ENCODE results near the gene HELQ. TPM values are rescaled to one million over a fixed set of nuclear protein-coding genes. Genes with fewer than 3 reads are reported as not detected.

HELQ gene
- polyA plus RNA-seq, 3 donors, result 7.0 to 11.3 (median 11.1) TPM

DNA sequence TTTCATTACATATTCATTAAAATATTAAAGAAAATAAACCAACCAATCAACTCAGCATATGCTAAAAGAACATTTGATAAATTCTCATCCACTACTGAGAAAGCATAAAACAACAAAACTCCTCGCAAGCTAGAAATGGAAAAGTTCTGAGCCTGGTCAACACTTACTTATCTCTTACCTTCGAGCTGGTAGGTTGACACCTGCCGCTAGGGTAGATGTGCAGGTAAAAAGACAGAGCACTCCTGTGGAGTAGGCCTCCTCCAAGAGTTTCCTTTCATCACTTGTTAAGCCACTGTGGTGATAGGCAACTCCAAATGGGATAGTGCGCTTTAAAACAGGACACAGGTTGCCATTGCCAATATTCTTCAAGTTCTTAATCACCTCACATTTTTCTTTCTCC lies 18.9 kb downstream of the HELQ start:
- H3K9ac ChIP-seq (ENCODE audit: insufficient read depth, low read length, poor library complexity, severe bottlenecking), result no peak overlapping the region
- Mint-ChIP-seq H3K4me1 (no peaks in the 10 kb centered on the region), H3K27me3 (ENCODE audit: low read depth in 3 of 3) (no peaks in the 10 kb centered on the region), H3K9me3 (peaks cover 0 to 4% (median 0%) of the 10 kb centered on the region in 7 donors), H3K4me3 (no peak overlapping the region), H3K27ac (no peak overlapping the region), H3K36me3 (peaks cover 56 to 67% of the 10 kb centered on the region in 2 donors)
- no peaks in the 10 kb centered on the region for H4K20me1 ChIP-seq (ENCODE audit: insufficient read depth, low read length)
- H3K4me3 ChIP-seq (replicated peaks in 1 of 3; ENCODE audit: low read depth in 2 of 3, low read length in 3 of 3), result no peak overlapping the region
- no peak overlapping the region for H2AFZ ChIP-seq (ENCODE audit: insufficient read depth, low read depth, low read length, poor library complexity, severe bottlenecking)
- H3K9me3 ChIP-seq (replicated peaks in 1 of 2; ENCODE audit: control insufficient read depth in 1 of 2, insufficient read depth in 1 of 2, low read length in 2 of 2), result no peaks in the 10 kb centered on the region
- H3K4me1 ChIP-seq (ENCODE audit: control insufficient read depth in 1 of 2, insufficient read depth in 2 of 2, low read length in 2 of 2), result no peaks in the 10 kb centered on the region
- intact Hi-C loops (cut with micrococcal nuclease), result no loop called here
- peaks cover 54 to 77% of the 10 kb centered on the region in 2 donors for H3K36me3 ChIP-seq (replicated peaks in 1 of 2; ENCODE audit: control insufficient read depth in 1 of 2, insufficient read depth in 2 of 2, low read length in 2 of 2)
- no peaks in the 10 kb centered on the region for H3K27me3 ChIP-seq (ENCODE audit: control insufficient read depth in 2 of 2, insufficient read depth in 2 of 2, low read length in 2 of 2)
- no peak for DNase-seq
- TF ChIP-seq, protein P1, sequence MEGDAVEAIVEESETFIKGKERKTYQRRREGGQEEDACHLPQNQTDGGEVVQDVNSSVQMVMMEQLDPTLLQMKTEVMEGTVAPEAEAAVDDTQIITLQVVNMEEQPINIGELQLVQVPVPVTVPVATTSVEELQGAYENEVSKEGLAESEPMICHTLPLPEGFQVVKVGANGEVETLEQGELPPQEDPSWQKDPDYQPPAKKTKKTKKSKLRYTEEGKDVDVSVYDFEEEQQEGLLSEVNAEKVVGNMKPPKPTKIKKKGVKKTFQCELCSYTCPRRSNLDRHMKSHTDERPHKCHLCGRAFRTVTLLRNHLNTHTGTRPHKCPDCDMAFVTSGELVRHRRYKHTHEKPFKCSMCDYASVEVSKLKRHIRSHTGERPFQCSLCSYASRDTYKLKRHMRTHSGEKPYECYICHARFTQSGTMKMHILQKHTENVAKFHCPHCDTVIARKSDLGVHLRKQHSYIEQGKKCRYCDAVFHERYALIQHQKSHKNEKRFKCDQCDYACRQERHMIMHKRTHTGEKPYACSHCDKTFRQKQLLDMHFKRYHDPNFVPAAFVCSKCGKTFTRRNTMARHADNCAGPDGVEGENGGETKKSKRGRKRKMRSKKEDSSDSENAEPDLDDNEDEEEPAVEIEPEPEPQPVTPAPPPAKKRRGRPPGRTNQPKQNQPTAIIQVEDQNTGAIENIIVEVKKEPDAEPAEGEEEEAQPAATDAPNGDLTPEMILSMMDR (IDR thresholded peaks at IDR 0.05), result no peak
- no peak overlapping the region for H3K27ac ChIP-seq (ENCODE audit: low read depth in 1 of 2, low read length in 2 of 2)
- H3K79me2 ChIP-seq (ENCODE audit: insufficient read depth, low read length), result no peaks in the 10 kb centered on the region
- H3K4me2 ChIP-seq (replicated peaks; ENCODE audit: extremely low read depth, low read length, poor library complexity, severe bottlenecking), result no peak overlapping the region
- no CpG with 5 or more reads among the region's 4 CpGs for WGBS (ENCODE audit: insufficient coverage)

DNA sequence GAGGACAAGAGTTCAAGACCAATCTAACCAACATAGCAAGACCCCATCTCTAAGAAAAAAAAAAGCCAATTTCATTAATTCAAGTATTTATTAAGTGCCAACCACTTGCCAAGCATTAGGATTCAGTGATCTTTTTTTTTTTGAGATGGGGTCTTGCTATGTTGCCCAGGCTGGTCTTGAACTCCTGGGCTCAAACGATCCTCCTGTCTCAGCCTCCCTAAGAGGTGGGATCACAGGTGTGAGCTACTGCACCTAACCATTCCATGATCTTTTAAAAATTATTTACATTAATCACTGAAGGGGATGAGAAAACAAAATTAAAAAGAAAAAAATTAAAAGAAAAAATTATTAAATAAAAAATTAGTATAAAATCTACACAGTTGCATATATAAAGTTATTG lies 24.4 kb downstream of the HELQ start:
- peaks cover 45 to 62% of the 10 kb centered on the region in 2 donors for H3K36me3 Mint-ChIP-seq
- intact Hi-C loops (cut with micrococcal nuclease), result no loop called here
- H3K27ac Mint-ChIP-seq, result no peak overlapping the region

More for the DNA sequence above, 24.4 kb downstream of the HELQ start:
- Mint-ChIP-seq H3K27me3 (ENCODE audit: low read depth in 3 of 3) (no peaks in the 10 kb centered on the region), H3K4me3 (no peak overlapping the region), H3K9me3 (peaks cover 0 to 4% (median 0%) of the 10 kb centered on the region in 7 donors), H3K4me1 (no peaks in the 10 kb centered on the region)
- H2AFZ ChIP-seq (ENCODE audit: insufficient read depth, low read depth, low read length, poor library complexity, severe bottlenecking), result no peak overlapping the region
- peaks cover 48 to 68% of the 10 kb centered on the region in 2 donors for H3K36me3 ChIP-seq (replicated peaks in 1 of 2; ENCODE audit: control insufficient read depth in 1 of 2, insufficient read depth in 2 of 2, low read length in 2 of 2)
- TF ChIP-seq, protein P1 (IDR thresholded peaks at IDR 0.05), result no peak
- no peaks in the 10 kb centered on the region for H4K20me1 ChIP-seq (ENCODE audit: insufficient read depth, low read length)
- no peaks in the 10 kb centered on the region for H3K4me1 ChIP-seq (ENCODE audit: control insufficient read depth in 1 of 2, insufficient read depth in 2 of 2, low read length in 2 of 2)
- no CpG with 5 or more reads among the region's 1 CpG for WGBS (ENCODE audit: insufficient coverage)
- no peak overlapping the region for H3K27ac ChIP-seq (ENCODE audit: low read depth in 1 of 2, low read length in 2 of 2)
- H3K27me3 ChIP-seq (ENCODE audit: control insufficient read depth in 2 of 2, insufficient read depth in 2 of 2, low read length in 2 of 2), result no peaks in the 10 kb centered on the region
- no peak for DNase-seq
- no peaks in the 10 kb centered on the region for H3K9me3 ChIP-seq (replicated peaks in 1 of 2; ENCODE audit: control insufficient read depth in 1 of 2, insufficient read depth in 1 of 2, low read length in 2 of 2)
- H3K4me3 ChIP-seq (replicated peaks in 1 of 3; ENCODE audit: low read depth in 2 of 3, low read length in 3 of 3), result no peak overlapping the region
- no peak overlapping the region for H3K4me2 ChIP-seq (replicated peaks; ENCODE audit: extremely low read depth, low read length, poor library complexity, severe bottlenecking)
- H3K9ac ChIP-seq (ENCODE audit: insufficient read depth, low read length, poor library complexity, severe bottlenecking), result no peak overlapping the region
- no peaks in the 10 kb centered on the region for H3K79me2 ChIP-seq (ENCODE audit: insufficient read depth, low read length)

All from CD14-positive monocyte (primary cell).